Stimulated activated CD4-positive, alpha-beta T cell treated with anti-CD3 and anti-CD28 coated beads, Interleukin-15, amount 100 ng/mL, for 24 hours (primary cell): ENCODE measurements around the gene GNAQ.
"Not testable (repeated sequence)": the region's sequence is repeated elsewhere in the genome, so short reads cannot be mapped to it uniquely, and the experiment has no call there.

ENCODE experiments used
- DNase-seq: peaks from one replicate; pipeline ENCODE4 v3.0.0-alpha.2; 2020

The GNAQ gene

DNA sequence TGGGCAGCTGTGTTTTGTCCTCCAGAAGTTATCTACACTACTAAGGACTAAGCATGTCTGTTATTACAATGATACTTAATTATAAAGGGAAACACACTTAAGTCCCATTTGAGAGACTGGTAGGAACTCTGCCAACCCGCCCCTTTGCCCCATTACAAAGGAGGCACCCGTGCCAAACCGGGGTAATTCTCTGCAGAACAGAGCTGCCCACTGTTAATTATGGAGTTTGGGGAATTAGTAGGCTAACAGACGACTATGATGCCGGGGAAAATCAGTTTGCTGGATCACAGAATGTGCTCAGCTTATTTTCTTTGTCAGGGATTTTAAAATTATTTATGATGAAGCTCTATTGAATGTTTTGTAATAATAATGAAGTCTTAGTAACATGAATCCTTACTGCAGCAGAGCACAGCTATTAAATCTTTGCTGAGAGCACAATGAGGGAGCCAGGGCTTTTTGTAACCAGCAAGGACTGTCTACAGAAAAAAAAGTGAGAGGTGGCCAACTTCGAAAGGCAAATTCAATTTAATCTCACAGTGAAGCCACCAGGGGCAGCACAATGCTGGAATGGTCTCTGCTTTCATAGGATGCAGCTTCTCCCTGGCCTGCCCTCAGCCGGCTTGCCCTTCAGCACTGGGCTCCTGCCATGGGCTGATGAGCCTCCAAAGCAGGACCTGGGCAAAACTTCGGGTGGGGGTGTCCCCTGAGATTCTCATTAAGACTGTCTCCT lies 134.5 kb downstream of the GNAQ start:
- DNase-seq, result no peak

DNA sequence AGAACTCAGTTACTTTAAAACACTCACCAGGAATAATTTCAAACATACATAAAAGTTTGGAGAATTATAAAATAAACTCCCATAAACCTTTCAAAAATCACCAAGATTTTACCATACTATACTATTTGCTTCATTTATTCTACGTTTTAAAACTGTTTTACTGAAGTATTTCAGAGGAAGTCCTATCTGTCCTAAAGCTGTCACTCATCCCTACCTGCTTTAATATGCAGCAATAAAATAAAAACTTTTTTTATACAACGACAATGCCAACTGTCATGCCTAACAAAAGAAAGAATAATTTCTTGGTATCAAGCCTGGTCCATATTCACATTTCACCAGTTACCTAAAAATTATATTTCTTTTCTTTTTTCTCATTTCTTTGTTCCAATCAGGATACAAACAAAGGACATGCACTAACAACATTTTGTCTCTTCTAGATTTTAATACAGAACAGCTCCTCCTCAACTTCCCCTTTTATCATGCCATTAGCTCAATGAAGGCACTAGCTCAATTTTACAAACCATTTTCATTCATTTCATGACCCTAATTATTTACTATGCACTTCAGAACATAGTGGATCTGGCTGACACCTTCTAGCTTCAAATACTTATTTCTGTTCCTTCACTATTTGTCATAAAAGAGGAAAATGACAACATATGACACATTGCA lies 135.2 kb downstream of the GNAQ start:
- no peak for DNase-seq

DNA sequence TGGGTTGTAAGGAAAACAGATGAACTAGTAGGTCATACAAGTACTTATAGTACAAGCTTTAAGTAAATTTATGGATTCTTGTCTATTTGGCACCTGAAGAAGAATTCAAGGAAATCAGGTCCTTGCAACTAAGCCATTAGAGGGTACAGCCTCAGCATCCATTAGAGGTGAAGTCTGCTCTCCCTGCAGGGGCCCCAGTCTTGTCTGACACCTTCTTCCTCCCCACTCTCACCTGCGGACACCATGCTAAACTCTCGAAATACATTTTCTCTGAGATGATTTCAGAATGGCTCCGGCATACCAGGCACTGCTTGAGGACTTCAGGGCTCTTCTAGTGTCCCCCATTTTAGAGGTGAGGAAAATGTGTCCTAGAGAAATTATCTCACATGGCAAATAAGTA lies 137.9 kb downstream of the GNAQ start:
- no peak for DNase-seq

- DNase-seq, result no peak
Measured at GRCh38 chr9:77892955-77893514, 138.6 kb downstream of the GNAQ start.

GRCh38 chr9:77892171-77892570 lies 139.4 kb downstream of the GNAQ start:
- DNase-seq, result no peak

GRCh38 chr9:77891128-77891800 lies 140.3 kb downstream of the GNAQ start:
- no peak for DNase-seq

- no peak for DNase-seq
Measured at GRCh38 chr9:77887662-77888061, 143.9 kb downstream of the GNAQ start.

GRCh38 chr9:77885104-77885672 lies 146.4 kb downstream of the GNAQ start:
- DNase-seq, result no peak

DNA sequence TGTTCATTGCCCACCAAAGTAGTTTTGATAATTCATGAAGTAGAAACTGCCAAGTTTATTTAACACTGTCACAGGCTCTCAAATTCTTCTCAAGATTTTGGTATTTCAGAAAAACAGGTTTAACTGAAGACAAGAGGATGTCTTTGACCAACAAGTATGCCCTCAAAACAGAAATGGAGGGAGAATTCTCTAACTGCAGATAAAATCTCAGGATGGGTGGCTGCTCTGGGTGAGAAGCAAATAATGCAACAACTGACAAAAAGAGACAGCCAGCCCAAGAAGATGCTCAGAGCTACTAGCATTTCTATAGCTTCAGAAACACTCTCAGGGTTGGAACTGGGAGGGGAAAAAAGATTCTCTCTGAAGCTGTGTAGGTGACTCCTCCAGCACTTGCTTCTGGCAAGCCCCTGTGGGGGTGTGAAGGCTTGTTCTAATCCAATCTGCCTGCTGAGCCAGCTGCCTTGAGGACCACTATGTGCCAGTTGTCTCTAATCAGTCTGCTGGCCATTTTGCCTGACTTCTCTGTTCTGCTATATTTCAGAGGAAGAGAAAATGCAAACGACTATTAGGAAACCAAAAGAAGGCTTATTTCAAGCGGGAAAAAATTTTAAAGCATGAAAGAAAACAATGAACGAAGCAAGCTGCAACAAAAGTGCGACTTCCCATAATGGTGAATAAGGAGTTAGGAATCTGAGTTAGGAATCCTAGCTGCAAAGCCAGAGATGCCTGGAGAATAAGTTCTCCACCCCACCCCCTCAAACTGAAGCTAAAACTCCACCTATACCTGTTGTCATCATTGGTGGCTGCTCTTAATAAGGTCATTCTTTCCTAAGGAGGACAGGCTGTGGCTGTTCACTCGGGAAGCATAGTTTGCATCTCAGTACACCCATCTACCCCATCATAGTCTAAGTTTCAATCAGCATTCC lies 147.5 kb downstream of the GNAQ start:
- DNase-seq, result no peak

DNA sequence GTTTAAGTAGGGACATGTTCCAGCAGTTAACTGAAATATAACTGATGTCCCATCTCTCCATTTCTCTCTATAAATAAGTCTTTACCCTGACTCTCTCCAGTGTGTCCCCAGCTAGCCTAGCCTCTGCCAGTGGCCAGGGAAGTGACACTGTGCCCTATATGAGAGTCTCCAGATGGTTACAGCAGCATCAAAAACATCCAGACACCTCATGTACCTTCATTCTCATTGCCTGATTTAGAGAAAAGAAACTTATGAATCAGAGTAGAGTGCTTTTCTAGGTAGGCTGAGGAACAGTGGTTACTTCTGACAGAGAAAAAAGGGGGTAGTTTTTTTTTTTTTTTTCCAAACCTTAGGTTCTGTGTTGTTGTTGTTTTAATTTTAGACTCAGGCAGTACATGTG lies 148.5 kb downstream of the GNAQ start:
- no peak for DNase-seq

GRCh38 chr9:77882294-77882693 lies 149.3 kb downstream of the GNAQ start:
- DNase-seq, result no peak

GRCh38 chr9:77881634-77882033 lies 150.0 kb downstream of the GNAQ start:
- DNase-seq, result not testable (repeated sequence)

- DNase-seq, result no peak
Measured at GRCh38 chr9:77881111-77881510, 150.5 kb downstream of the GNAQ start.

- DNase-seq, result no peak
Measured at GRCh38 chr9:77879437-77879943, 152.1 kb downstream of the GNAQ start.

GRCh38 chr9:77878793-77879192 lies 152.8 kb downstream of the GNAQ start:
- not testable (repeated sequence) for DNase-seq

- no peak for DNase-seq
Measured at GRCh38 chr9:77877976-77878375, 153.6 kb downstream of the GNAQ start.

- no peak for DNase-seq
Measured at GRCh38 chr9:77876590-77876989, 155.0 kb downstream of the GNAQ start.

DNA sequence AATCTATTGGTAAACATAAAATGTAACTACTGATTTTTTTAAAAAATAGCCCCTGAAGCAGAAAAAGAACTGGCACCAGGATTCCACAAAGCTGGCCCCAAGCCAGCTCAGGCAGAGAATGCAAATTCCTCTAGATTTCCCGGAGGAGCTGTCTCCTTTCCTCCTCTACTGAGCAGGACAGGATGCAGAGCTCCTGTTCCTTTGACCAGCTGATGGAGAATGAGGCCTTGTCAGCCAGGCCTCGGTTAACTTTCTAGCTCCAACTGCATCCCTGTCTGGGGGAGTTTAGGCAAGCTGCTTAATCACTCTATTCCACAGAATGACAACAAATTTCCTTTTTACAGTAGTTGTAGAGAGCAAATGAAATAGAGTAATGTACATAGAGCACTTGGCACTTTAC lies 155.5 kb downstream of the GNAQ start:
- DNase-seq, result no peak

GRCh38 chr9:77872863-77873262 lies 158.7 kb downstream of the GNAQ start:
- no peak for DNase-seq

- DNase-seq, result no peak
Measured at GRCh38 chr9:77872177-77872576, 159.4 kb downstream of the GNAQ start.

GRCh38 chr9:77871483-77871882 lies 160.1 kb downstream of the GNAQ start:
- DNase-seq, result no peak

DNA sequence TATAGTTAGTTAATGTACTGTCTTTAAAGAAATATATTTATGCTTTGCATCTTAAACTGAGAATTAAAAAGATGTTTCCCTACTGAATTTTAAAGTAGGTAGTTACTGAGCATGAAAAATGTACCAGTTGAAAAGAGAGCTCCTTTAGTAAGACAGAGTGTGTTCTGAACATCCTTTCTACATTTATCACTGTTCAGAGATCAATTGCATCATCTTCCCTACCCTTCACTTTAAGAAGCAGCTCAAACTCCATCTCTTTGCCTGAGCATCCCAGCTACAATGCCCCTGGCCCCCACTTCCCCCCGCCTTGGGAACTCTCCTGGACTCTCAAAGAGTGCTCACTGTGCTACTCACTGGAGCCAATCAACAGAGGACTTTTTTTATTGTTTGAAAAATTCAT lies 164.7 kb downstream of the GNAQ start:
- DNase-seq, result no peak
